NCI-H146 treated with DMSO at 0.1 percent for 48 hours (cell line): ENCODE measurements around the gene ITGA1.
A peak's percentile ranks its signal among the peaks of the same experiment; 100 is the strongest.

Experiments
- DNase-seq: peaks from one replicate; lab custom pipeline; 2025; ENCODE audit not compliant: unreplicated experiment; lab: John Stamatoyannopoulos, UW

Gene ITGA1

GRCh38 chr5:52894451-52894850 is 106.7 kb downstream of the ITGA1 start:
- no peak for DNase-seq

GRCh38 chr5:52895075-52895474 is 107.4 kb downstream of the ITGA1 start:
- DNase-seq: no peak

- DNase-seq: no peak
Observed at GRCh38 chr5:52895572-52896413, 108.1 kb downstream of the ITGA1 start.

- no peak for DNase-seq
Observed at GRCh38 chr5:52896534-52897237, 109.0 kb downstream of the ITGA1 start.

- DNase-seq: no peak
Observed at GRCh38 chr5:52897238-52897614, 109.5 kb downstream of the ITGA1 start.

- no peak for DNase-seq
Observed at GRCh38 chr5:52898961-52899680, 111.4 kb downstream of the ITGA1 start.

GRCh38 chr5:52903142-52903541 is 115.4 kb downstream of the ITGA1 start:
- DNase-seq: no peak

- no peak for DNase-seq
Observed at GRCh38 chr5:52906343-52906742, 118.6 kb downstream of the ITGA1 start.

- DNase-seq: no peak
Observed at GRCh38 chr5:52906845-52907244, 119.1 kb downstream of the ITGA1 start.

GRCh38 chr5:52909192-52909591 is 121.5 kb downstream of the ITGA1 start:
- no peak for DNase-seq

GRCh38 chr5:52910071-52910470 is 122.4 kb downstream of the ITGA1 start:
- DNase-seq: no peak

GRCh38 chr5:52915176-52915875 is 127.6 kb downstream of the ITGA1 start:
- peak; percentile 67 for DNase-seq

GRCh38 chr5:52920929-52921328 is 133.2 kb downstream of the ITGA1 start:
- no peak for DNase-seq

- DNase-seq: no peak
Observed at GRCh38 chr5:52922384-52922783, 134.7 kb downstream of the ITGA1 start.

GRCh38 chr5:52924456-52924855 is 136.7 kb downstream of the ITGA1 start:
- DNase-seq: no peak

- DNase-seq: no peak
Observed at GRCh38 chr5:52925001-52925400, 137.3 kb downstream of the ITGA1 start.

GRCh38 chr5:52928689-52929088 is 141.0 kb downstream of the ITGA1 start:
- no peak for DNase-seq

GRCh38 chr5:52938226-52938625 is 150.5 kb downstream of the ITGA1 start:
- DNase-seq: no peak

GRCh38 chr5:52943285-52943684 is 155.6 kb downstream of the ITGA1 start:
- no peak for DNase-seq

GRCh38 chr5:52943808-52944207 is 156.1 kb downstream of the ITGA1 start:
- no peak for DNase-seq

- no peak for DNase-seq
Observed at GRCh38 chr5:52945040-52945439, 157.3 kb downstream of the ITGA1 start.
